Effector memory CD4-positive, alpha-beta T cell (primary cell): Measurements from ENCODE around the gene TMEM240.
"Not testable (repeated sequence)": the region's sequence is repeated elsewhere in the genome, so short reads cannot be mapped to it uniquely, and the experiment has no call there.

Experiments used
- DNase-seq, 3 donors: peaks; one replicate each; pipeline ENCODE4 v3.0.0-alpha.2; 2020
- H3K27ac ChIP-seq: 2 replicates; pipeline ENCODE4 v1.7.0; 2013; ENCODE audit warnings: mild to moderate bottlenecking, low read length, moderate library complexity; ENCODE audit not compliant: insufficient read depth, poor library complexity, severe bottlenecking
- H3K27me3 ChIP-seq: replicated peaks from 2 replicates; pipeline ENCODE4 v1.7.0; 2013; ENCODE audit warnings: mild to moderate bottlenecking, low read length; ENCODE audit not compliant: insufficient read depth, control insufficient read depth, poor library complexity, severe bottlenecking
- H3K36me3 ChIP-seq: 2 replicates; pipeline ENCODE4 v1.7.0; 2013; ENCODE audit warnings: mild to moderate bottlenecking, low read length, moderate library complexity; ENCODE audit not compliant: control insufficient read depth, insufficient read depth
- H3K4me1 ChIP-seq: 2 replicates; pipeline ENCODE4 v1.7.0; 2013; ENCODE audit warnings: low read length, mild to moderate bottlenecking; ENCODE audit not compliant: control insufficient read depth, insufficient read depth, poor library complexity, severe bottlenecking
- H3K4me3 ChIP-seq: 2 replicates; pipeline ENCODE4 v1.7.0; 2013; ENCODE audit warnings: low read length, low read depth, mild to moderate bottlenecking; ENCODE audit not compliant: insufficient read depth, poor library complexity, severe bottlenecking
- H3K9me3 ChIP-seq: 2 replicates; pipeline ENCODE4 v1.7.0; 2013; ENCODE audit warnings: mild to moderate bottlenecking, low read length, moderate library complexity; ENCODE audit not compliant: control insufficient read depth

Gene TMEM240

DNA sequence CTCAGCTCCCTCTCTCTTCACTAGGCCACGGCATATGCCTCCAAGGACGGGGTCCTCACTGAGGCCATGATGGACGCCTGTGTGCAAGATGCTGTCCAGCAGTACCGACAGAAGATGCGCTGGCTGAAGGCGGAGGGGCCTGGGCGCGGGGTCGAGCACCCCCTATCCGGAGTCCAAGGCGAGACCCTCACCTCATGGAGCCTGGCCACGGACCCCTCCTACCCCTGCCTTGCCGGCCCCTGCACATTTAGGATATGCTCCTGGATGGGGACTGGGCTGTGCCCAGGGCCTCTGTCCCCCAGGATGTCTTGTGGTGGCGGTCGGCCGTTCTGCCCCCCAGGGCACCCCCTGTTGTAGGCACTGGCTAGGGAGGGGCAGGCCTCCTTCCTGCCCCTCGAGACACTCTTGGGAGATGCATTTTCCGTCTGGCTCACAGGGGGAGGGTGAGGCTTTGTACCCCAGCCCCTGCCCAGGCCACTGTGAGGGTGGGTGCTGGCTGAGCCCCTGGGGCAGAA lies 44.9 kb downstream of the TMEM240 start:
- H3K9me3 ChIP-seq = not testable (repeated sequence)
- H3K36me3 ChIP-seq = peaks cover 18% of the 10 kb centered on the region

DNA sequence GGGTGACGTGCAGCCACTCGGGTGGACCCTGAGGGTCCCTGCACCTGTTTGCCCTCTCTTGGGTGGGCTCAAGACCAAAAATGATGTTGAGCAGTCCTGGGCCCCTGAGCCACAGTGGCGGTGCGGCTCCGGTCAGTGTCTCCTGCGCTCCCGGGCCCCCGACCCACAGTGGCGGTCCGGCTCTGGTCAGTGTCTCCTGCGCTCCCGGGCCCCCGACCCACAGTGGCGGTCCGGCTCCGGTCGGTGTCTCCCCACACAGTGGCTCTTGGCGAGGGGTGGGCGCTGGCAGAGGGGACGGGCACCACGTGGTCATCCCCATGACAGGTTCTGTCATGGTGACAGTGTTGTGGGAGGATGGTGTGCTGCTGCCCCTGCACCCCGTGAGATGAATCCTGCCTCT lies 46.1 kb downstream of the TMEM240 start:
- not testable (repeated sequence) for H3K9me3 ChIP-seq, H3K27ac ChIP-seq, H3K4me1 ChIP-seq, H3K27me3 ChIP-seq, DNase-seq, H3K4me3 ChIP-seq
- H3K36me3 ChIP-seq = peaks cover 26% of the 10 kb centered on the region

More for the DNA sequence above, 44.9 kb downstream of the TMEM240 start:
- not testable (repeated sequence) for H3K27me3 ChIP-seq, H3K4me3 ChIP-seq, DNase-seq, H3K4me1 ChIP-seq, H3K27ac ChIP-seq

DNA sequence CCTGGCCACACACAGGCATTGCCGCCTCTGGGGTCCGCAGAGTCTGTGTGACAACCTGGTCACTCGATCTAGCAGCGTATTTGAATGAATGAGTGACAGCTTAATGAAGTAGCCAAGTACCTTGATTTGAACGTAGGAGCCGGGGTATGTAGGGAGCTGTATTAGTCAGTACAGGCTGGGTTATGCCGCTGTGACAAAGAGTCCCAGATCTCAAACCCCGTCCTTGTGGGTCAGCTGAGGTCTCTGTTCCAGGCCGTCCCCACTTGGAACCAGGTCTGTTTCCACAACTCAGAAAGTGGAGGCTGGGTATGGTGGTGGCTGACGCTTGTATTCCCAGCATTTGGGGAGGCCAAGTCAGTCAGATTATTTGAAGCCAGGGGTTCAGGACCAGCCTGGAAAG lies 48.8 kb downstream of the TMEM240 start:
- H3K4me1 ChIP-seq = no peaks in the 10 kb centered on the region
- H3K27me3 ChIP-seq = no peaks in the 10 kb centered on the region
- no peak overlapping the region for H3K27ac ChIP-seq
- H3K36me3 ChIP-seq = peaks cover 35% of the 10 kb centered on the region
- no peak overlapping the region for H3K4me3 ChIP-seq
- H3K9me3 ChIP-seq = no peaks in the 10 kb centered on the region
- DNase-seq = no peak

DNA sequence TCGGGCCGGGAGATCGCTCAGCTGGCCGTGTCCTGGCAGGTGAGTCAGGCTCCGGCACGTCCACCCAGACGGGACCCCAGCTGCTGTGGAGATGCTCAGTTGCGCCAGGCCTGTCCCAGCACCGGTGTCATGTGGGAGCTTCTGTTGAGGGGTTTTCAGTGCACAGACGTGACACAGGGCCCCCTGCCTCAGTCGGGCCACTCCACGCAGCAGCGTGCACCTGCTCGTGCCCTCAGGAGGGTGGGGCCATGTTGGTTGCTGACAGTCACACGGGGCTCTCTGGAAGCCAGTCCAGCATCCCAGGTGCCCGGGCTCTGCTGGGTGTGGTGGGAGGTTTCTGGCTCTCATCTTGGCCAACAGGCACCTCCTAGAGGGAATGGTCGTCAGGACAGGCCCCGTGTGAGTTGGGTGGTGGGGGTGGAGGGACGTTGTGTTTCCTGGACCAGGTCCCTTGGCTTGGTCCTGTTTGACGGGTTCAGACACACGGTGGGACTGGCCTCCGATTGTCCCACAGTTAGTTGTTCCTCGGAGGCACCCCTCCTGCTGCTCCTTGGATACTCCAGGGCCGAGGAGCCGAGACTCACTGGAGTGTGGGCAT lies 49.7 kb downstream of the TMEM240 start:
- no peaks in the 10 kb centered on the region for H3K4me1 ChIP-seq
- no peak overlapping the region for H3K27ac ChIP-seq
- H3K27me3 ChIP-seq = no peaks in the 10 kb centered on the region
- peaks cover 39% of the 10 kb centered on the region for H3K36me3 ChIP-seq
- no peaks in the 10 kb centered on the region for H3K9me3 ChIP-seq
- no peak overlapping the region for H3K4me3 ChIP-seq
- DNase-seq = no peak

GRCh38 chr1:1489861-1490260 lies 50.6 kb downstream of the TMEM240 start:
- Histone ChIP-seq H3K27ac (no peak overlapping the region), H3K27me3 (no peaks in the 10 kb centered on the region), H3K4me3 (no peak overlapping the region), H3K4me1 (no peaks in the 10 kb centered on the region), H3K9me3 (no peaks in the 10 kb centered on the region), H3K36me3 (peaks cover 37% of the 10 kb centered on the region)
- DNase-seq = no peak

- no peak overlapping the region for H3K4me3 ChIP-seq
- H3K4me1 ChIP-seq = no peaks in the 10 kb centered on the region
- no peaks in the 10 kb centered on the region for H3K27me3 ChIP-seq
- peaks cover 37% of the 10 kb centered on the region for H3K36me3 ChIP-seq
- H3K27ac ChIP-seq = no peak overlapping the region
- DNase-seq = no peak
- H3K9me3 ChIP-seq = no peaks in the 10 kb centered on the region
These were observed 51.2 kb downstream of the TMEM240 start for GRCh38 chr1:1489231-1489630.

DNA sequence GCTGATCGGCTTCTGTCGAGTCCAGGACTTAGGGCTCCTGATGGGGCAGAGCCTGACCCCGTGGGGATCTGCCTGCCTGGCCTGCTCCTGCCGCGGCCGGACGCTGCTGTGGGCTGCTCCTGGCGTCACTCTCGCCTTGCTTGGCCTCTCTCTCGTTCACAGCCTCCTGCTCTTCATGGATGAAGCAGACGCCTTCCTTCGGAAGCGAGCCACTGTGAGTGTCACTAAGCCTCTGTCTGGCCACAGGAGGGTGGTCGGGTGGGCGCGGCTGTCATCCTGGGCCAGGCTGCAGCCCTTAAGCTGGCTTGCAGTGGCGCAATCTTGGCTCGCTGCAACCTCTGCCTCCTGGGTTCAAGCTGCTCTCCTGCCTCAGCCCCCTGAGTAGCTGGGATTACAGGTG lies 52.7 kb downstream of the TMEM240 start:
- Histone ChIP-seq H3K36me3 (peaks cover 42% of the 10 kb centered on the region), H3K9me3 (no peaks in the 10 kb centered on the region), H3K4me1 (no peaks in the 10 kb centered on the region), H3K27me3 (no peaks in the 10 kb centered on the region), H3K4me3 (no peak overlapping the region), H3K27ac (no peak overlapping the region)
- DNase-seq = no peak

GRCh38 chr1:1485755-1486317 lies 54.6 kb downstream of the TMEM240 start:
- not testable (repeated sequence) for DNase-seq, H3K4me3 ChIP-seq, H3K27me3 ChIP-seq, H3K4me1 ChIP-seq, H3K27ac ChIP-seq, H3K9me3 ChIP-seq
- peaks cover 35% of the 10 kb centered on the region for H3K36me3 ChIP-seq

GRCh38 chr1:1484976-1485750 lies 55.3 kb downstream of the TMEM240 start:
- H3K36me3 ChIP-seq = peaks cover 32% of the 10 kb centered on the region
- not testable (repeated sequence) for DNase-seq, H3K4me1 ChIP-seq, H3K9me3 ChIP-seq, H3K4me3 ChIP-seq, H3K27ac ChIP-seq, H3K27me3 ChIP-seq
